HG03575 (cell line): Measurements from ENCODE around the gene ME3.
"Not testable (repeated sequence)": the region's sequence is repeated elsewhere in the genome, so short reads cannot be mapped to it uniquely, and the experiment has no call there.

Source experiments
- ATAC-seq: cut with Tn5 transposase; IDR thresholded peaks from one replicate; pipeline ENCODE4 v1.9.1; 2021; ENCODE audit not compliant: unreplicated experiment, insufficient number of reproducible peaks, low FRiP score; ENCODE audit errors: extremely low read depth

Gene ME3

DNA sequence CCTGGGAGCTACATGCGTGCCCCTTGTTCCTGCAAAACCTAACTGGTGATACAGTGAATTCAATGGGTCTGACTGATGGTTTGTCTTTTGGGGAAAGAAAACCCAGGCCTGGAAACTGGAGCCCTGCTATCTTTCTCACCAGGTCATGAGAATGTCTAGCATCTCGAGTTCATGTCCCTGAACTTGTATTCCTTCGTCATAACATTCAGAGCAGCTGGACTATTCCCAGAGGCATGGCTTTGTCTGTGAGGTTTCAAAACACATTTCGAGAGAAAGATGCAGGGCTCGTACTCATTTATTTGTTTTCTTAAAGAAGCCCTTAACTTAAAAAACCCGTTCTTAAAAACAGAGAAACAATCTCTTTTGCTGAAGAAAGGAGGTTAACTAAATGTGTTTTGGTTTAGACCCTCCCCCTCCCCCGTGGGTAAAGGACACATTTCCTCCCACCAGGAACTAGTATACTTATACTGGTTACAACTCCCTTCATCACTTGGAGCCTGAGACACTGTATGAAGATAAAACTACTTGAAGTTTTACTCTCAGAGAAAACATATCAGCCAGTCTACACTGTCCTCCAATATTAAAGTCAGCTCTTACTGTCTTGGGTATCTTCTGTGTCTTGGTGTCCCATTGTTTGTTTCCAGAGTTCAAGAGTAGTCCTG lies 43.2 kb downstream of the ME3 start:
- ATAC-seq: no peak

DNA sequence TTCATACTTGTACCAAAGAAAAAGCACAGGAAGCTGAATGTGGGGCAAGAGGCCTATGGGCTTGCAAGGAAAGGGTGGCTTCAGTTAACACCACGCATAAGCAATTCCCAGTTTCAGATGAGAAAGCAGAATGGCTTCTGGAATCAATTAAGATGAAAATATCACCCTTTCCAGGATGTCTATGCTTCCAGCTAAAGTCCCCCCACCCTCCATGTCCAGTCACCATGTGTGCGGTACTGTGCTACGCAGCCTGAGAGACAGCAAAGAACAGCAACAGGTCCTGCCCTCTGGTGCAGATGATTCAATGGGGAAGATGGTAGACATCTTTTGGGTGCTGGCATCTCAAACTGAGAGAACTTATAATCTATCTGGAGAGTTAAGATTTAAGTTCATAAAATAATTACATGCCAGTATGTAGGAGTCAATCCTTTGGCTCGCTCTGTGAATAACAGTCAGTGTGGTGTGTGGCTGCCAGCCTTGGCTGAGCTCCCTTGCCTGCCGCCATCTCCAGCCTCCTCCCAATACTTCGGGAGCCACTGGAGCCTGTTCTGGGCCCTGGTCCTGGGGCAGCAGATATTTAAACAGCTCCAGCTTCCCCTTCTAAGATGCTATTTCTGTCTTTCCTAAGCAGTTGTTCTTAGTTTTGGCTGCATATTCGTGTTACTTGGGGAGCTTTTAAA lies 44.5 kb downstream of the ME3 start:
- ATAC-seq: no peak

DNA sequence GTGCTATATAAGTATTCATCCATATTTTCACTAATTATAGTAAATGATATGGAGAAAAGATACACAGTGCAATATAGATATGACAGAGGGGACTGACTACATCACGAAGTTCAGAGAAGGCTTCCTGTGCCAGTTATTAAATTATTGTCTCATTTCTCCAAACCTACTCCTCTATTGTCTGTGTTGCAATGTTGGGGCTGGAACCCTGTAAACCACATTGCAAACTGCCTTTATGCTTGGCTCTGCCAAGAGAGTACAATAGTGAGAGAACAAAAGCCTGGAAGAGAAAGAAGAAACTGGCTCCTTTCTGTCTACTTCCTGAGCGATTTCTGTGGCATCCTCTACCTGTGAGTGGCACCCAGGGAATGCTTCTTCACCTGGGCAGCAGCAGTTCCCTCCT lies 46.4 kb downstream of the ME3 start:
- ATAC-seq: no peak

DNA sequence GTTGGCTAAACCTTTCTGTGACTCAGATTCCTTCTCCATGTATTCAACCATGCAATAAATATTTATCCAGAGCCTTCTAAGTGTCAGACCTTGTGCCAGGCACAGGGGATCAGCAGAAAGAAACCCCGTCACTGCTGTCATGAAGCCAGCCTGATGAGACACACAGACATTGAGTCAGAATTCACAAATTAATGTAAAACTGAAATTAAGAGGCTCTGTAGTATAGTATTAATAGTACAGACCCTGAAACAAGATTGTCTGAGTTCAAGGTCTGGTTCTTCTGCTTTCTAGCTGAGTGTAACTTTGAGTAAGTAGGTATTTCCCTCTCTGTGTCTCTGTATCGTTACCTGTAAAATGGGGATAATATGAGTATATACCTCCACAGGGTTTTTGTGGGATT lies 46.9 kb downstream of the ME3 start:
- ATAC-seq: no peak

DNA sequence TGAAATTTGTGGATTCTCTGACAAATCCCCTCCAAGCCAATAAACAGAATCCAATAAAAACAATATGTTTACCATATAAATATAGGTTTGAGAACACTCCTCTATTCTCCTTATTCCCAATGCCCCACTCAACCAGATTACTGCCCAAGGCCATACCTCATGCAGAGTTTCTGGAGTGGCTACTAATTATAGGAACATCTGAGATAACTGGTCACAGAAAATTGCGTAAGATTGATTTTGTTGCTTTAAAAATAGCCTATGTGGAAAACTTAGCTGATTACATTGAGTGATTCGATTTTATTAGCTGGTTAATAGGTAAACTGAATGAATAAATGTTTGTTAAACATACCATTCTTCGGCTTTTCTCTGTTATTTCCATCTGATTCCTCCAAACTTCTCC lies 48.0 kb downstream of the ME3 start:
- ATAC-seq: no peak

DNA sequence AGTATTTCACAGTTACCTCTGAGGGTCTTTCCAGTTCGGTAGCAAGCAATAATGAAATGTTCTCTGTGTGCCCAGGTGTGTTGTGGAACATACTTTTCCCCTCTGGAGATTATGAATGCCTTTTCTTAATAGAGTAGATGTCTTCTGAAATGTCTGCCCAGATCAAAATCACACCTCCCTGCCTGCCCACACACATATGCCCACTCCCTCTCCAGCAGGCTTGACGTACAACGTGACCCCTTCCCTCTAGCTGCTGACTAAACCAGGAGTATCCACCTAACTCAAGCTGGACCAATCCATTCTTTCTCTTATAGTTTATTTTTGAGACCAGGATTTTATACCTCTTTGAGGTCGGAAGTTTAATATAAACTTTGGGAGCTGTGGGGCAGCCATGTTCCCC lies 48.7 kb downstream of the ME3 start:
- ATAC-seq: no peak

DNA sequence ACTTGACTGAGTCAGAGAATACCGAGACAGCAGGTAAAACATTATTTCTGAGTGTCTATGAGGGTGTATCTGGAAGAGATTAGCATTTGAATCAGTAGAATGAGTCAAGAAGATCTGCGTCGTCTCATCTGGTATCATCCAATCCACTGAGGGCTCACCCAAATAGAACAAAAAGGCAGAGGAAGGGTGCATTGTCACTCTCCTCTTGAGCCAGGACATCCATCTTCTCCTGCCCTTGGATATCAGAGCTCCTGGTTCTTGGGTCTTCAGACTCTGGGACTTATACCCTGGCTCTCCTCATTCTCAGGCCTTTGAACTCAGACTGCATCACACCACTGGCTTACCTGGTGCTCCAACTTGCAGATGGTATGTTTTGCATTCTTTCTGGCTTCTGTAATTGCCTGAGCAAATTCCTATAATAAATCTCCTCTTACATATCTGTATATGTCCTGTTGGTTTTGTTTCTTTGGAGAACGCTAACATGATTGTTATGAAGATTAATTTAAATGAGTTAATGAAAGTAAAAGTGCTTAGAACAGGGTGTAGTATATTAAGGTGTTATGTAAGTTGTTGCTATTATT lies 49.3 kb downstream of the ME3 start:
- no peak for ATAC-seq

DNA sequence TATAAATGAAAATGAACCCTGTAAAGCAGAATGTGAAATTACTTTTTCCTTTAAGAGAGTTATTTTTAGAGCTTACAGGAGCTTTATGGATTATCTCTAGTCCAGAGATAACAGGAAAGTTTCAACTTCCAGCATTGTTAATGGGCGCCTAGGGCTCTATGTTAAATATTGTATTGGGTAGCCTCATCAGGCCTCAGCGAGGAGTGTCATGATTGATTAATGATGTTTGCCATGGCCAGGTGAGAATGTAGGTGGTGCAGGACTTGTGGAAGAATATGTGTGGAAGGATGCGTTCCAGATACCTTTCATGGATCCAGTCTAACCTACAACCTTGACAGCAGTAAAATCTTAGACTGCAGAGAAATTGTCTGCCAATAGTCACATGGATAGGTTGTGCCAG lies 50.6 kb downstream of the ME3 start:
- ATAC-seq: no peak

DNA sequence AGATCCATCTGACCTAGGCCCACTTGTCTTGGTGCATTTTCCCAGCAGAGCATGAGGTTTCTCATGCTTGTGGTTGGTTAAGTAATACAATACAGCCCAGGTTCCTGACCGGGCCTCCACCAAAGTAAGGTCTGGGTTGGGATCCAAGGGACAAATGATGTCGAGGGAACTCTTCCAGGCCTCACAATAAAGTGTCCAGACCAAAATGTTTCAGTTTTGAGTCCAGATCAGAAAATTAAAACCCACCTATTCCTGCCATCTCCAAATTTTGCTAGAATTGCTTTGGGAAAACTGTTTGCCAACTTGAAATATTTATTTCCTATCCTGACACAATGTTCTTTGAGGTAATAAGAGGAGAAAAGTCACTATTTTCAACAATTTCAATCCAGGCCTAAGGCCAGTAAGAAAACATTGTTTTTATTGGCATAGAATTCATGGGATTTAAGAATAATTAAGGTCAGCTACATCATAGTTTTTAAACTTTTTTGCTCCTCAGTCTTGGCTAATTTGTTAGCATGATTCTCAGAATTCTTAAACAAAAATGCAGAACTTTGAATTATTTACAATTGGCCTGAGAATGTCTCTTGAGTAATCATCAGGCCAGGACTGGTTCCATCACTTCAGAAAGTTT lies 51.4 kb downstream of the ME3 start:
- ATAC-seq: no peak

DNA sequence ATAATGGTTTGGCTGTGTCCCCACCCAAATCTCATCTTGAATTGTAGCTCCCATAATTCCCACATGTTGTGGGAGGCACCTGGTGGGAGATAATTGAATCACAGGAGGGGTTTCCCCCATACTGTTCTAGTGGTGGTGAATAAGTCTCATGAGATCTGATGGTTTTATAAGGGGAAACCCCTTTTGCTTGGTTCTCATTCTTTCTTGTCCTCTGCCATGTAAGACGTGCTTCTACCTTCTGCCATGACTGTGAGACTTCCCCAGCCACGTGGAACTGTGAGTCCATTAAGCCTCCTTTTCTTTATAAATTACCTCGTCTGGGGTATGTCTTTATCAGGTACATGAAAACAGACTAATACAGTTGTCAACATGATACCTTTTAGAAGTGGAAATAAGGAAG lies 53.0 kb downstream of the ME3 start:
- not testable (repeated sequence) for ATAC-seq

DNA sequence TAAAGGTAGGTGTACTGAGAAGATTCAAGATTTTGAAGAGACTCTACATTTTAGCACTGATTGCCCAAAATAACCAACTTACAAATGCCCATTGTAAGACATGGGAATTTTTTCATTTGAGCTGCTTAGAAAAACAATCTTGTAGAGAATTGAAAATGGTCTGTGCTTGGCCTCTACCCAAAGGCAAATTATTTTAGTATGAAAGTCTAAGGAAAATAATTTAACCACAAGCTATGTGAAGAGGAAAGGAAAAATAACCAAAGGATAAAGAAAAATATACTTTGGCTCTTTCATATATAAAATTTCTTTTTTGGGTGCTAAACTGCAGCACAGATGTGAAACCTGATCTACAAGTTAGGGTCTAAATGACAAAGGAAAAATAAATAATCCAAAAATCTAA lies 54.9 kb downstream of the ME3 start:
- ATAC-seq: no peak

DNA sequence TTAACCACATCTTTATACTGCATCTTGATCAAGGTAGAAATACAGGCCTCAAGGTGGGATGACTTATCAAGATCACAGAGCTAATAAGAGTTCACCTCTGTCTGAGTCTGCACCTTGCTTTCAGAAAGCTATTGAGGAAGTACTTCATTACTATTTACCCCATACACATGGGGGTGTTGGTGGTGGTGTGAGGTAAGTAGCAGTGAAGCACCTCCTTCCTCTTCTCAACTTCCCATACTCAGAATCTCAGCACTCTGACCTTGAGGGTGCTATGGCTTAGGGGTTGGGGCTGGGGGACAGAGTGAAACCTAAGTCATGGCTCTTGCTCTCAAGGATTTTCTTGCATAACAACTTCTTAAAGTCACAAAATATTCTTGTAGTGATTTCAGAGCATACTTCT lies 56.9 kb downstream of the ME3 start:
- ATAC-seq: no peak

DNA sequence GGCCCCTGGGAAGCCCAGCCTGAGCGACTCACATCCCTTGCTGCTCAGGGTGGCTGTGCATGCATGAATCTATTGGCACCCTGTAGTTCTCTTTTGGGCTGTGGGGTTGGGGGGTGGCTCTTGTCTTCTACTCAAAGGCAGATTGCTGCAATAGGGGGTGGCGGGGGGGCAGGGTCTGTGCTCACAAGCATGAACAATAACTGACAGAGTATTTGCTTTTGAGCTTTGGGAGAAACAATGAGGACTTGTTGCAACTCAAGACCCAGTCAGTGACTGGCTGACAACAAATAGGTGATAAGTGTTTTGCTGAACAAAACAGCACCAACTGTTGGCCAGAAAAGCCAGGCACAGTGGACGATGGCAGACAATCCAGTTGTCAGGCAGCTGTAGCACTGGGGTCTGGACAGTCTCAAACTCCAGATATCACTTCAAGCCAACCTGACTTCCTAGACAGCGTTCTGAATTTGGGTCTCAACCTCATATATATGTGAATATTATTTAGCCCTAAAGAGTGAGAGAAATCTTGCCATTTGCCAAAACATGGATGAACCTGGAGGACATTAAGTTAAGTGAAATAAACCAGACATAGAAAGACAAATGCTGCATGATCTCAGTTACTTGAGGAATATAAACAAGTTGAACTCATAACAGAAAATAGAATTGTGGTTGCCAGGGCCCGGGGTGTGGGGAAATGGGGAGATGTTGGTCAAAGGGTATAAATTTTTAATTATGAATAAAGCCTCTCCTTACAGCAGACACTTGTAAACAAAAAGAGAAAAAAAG lies 61.7 kb downstream of the ME3 start:
- ATAC-seq: no peak

DNA sequence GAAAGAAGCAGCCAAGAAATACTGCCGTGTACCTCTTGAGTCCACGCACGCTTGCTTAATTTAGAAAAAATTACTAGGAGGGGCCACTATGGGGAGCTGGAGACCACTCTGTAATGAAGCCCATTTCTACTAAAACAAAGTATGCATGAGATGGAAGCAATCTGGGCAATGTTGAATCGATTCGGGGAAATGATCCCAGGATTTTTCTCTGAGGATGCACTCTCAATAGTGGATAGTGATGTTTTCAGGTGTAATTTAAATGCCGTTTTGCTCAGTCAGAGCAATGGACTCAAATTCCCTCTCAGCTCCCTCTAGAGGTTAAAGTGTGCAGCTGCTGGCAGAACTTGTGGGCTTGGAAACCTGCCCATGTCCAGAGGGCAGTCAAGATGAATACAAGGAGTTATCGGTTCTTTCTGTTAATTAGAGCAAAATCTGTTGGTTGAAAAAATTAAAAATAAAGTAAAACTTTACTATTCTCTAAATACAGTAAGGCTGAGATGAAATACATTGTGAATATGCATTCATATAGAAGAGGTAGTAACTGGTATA lies 64.1 kb downstream of the ME3 start:
- ATAC-seq: peak; percentile 77

DNA sequence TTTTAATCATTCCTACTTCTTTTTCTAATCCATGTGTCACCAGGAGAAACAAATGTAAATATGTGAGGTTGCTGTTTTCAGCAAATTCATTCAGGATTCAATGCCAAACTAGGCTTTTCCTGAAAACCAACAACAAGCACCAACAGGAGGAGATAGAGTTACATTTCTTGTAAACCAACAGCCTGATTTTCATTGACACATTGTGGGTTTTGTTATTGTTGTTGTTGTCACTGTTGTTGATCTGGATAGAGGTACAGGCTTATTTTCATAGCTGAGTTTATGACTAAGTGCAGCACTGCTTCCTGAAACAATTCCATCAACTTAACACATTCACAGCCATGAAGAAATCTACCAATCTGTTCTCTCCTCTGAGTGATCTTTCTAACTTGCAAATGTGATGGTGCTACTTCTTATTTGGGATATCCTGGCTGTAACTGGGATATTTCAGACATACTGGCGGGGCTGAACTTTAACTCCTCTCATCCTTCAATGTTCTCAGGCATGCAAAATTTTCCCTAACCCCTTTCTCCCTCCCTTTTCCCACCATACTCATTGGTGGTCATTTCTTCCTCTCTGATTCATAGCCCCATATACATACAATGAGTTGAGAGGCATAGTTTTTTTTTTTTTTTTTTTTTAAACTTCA lies 65.5 kb downstream of the ME3 start:
- no peak for ATAC-seq

DNA sequence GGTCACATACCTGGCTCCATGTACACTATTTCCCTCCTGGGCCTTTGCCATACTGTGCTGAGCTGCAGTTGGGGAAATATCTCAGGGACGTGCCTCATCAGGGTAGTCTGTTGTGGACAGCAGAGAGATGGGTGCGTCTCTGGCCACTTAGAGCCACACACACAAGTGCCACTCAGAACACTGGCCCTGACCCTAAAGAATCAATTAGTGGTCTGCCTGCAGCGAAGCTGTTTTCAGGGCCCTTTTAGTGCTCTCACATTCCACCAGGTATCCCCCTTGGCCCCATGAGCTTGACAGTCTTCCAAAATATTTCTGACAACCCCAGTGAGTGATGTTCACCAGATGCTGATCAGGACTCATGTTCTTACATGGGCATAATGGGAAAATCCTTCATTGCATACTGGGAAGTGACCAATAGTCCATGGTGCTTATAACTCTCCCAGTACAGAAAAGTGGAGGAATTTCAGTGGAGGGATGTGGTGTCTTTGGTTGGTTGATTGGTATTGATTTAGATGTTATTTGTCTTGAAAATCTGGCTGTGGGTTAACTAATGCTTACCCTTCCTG lies 66.1 kb downstream of the ME3 start:
- ATAC-seq: no peak

DNA sequence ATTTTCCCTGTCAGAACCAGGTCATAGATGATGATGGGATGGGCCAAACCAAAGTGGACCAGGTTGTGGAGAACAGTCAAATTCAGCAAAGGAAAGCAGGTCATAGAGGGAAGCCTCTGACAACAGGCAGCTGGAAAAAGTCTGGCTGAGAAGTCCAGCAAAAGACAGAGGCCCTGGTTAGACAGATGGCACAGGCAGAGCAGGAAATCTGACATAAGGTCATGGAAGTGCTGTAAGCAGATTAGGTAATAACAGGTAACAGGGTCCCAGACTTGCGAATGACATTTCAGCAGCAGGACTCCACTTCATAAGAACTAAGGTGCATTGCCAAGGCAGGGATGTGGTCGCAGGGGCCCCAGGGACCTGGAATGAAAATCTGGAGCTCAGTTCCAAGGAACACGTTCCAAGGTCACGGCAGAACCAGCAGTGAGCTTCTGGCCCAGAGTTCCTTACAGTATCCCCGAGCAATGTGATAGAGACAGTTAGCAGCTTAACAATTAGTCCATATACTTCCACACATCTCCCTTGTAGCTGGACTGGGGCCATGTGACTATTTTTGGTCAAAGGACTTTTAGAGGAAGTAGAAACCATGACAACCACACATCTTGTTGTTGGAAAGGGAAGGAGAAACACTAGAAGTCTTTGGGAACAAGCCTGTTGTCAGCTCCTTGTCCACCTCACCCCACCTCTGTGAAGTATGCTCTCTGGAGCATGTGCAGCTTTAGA lies 75.4 kb downstream of the ME3 start:
- no peak for ATAC-seq

DNA sequence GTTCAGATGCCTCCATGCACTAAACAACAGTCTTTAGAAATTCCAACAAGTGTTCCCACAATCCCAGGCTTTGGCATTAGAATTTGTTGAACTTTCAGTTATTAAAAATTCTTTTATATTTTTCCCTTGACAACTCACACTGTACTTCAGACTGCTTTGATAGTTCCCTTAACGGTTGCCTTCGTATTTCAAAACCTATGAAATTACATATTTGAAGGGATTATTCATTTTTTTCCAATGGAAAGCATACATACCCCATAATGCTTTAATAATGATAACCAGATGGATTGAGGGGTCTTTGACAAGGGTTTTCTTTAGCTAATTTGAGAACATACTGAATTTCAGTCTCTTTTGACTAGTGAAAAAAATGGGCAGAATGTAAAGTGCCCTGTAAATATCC lies 76.5 kb downstream of the ME3 start:
- no peak for ATAC-seq
